Peyer's patch (tissue), 4 donors: ENCODE measurements around the gene LTBP2.

Experiments used
- CTCF ChIP-seq, 6 experiments: fragments of 450-650 bp in 4 of 6; fragments of 200-600 bp in 2 of 6; sonication (generic) in 1 of 6; IDR thresholded peaks; one replicate each; pipeline ENCODE4 v1.5.1; 2017 to 2019; ENCODE audit warnings: antibody characterized with exemption in 6 of 6, mild to moderate bottlenecking in 3 of 6, moderate library complexity in 1 of 6
- POLR2A ChIP-seq, 2 donors: fragments of 450-650 bp; IDR thresholded peaks; one replicate each; pipeline ENCODE4 v1.5.1; 2017; ENCODE audit warnings: antibody characterized with exemption in 2 of 2, mild to moderate bottlenecking in 2 of 2, moderate library complexity in 2 of 2

- TF ChIP-seq CTCF (IDR thresholded peaks at IDR 0.05) = no peak
- TF ChIP-seq POLR2A (IDR thresholded peaks at IDR 0.05) = no peak
Observed at GRCh38 chr14:74582910-74583581, 29.0 kb downstream of the LTBP2 start.
